NCI-H526 treated with DMSO at 0.1 percent for 48 hours (cell line): Measurements from ENCODE around the gene DISP2.

Source experiments
- DNase-seq: peaks from one replicate; lab custom pipeline; 2025; lab: John Stamatoyannopoulos, UW

The DISP2 gene

DNA sequence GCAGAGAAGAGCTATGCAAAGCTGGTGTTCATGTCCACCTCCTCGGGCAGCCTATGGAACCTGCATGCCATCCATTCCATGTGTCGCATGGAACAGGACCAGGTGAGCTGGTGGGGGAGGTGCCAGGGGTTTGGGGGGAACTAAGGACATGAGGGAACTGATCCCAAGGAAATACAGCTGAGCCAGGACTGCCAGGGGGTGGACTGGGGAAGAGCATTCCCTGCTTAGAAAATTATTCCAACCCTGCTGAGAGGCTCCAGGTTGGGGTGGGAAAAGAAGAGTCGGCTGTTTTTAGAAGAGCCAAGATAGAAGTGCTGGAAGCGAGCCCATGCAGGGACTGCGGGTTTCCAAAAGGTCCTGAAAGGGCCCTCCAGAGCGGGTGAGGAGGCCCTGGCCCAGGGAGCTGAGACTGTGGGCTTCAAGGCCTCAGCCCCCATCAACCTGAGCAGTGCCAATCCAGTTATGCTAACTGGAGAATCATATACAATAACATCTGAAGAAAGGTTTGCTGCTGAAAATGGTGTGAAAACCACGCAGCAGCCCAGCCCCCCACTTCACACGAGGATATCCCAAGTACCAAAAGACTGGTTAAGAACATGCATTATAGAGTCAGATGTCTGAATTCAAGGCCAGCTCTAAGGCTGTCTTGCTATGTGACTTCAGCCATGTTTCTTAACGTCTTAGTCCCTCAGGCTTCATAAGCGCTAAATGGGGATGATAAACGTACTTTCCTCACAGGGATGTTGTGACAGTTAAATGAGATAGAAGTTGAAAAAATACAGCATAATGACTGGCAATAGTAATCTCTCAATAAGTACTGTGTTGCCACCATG lies 7.8 kb downstream of the DISP2 start:
- DNase-seq = no peak

GRCh38 chr15:40366457-40367370 lies 8.7 kb downstream of the DISP2 start:
- no peak for DNase-seq

DNA sequence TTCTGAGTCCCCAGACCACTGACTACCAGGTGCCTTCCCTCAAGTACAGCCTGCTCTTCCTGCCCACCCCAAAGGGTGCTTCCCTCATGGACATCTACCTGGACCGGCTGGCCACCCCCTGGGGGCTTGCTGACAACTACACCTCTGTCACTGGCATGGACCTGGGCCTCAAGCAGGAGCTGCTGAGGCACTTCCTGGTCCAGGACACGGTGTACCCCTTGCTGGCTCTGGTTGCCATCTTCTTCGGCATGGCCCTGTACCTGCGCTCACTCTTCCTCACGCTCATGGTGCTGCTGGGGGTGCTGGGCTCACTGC lies 9.3 kb downstream of the DISP2 start:
- DNase-seq = no peak

GRCh38 chr15:40367686-40368611 lies 9.9 kb downstream of the DISP2 start:
- peak; percentile 80 for DNase-seq

DNA sequence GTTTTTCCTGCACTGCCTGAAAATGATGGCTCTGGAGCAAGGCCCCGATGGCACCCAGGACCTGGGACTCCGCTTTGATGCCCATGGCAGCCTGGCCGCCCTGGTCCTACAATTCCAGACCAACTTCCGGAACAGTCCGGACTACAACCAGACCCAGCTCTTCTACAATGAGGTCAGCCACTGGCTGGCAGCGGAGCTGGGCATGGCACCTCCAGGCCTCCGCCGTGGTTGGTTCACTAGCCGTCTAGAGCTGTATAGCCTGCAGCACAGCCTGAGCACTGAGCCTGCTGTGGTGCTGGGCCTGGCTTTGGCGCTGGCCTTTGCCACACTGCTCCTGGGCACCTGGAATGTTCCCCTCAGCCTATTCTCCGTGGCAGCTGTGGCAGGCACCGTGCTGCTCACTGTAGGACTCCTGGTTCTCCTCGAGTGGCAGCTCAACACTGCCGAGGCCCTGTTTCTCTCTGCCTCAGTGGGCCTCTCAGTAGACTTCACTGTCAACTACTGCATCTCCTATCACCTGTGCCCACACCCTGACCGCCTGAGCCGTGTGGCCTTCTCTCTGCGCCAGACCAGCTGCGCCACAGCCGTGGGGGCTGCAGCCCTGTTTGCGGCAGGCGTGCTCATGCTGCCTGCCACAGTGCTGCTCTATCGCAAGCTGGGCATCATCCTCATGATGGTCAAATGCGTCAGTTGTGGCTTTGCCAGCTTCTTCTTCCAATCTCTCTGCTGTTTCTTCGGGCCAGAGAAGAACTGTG lies 10.9 kb downstream of the DISP2 start:
- no peak for DNase-seq

DNA sequence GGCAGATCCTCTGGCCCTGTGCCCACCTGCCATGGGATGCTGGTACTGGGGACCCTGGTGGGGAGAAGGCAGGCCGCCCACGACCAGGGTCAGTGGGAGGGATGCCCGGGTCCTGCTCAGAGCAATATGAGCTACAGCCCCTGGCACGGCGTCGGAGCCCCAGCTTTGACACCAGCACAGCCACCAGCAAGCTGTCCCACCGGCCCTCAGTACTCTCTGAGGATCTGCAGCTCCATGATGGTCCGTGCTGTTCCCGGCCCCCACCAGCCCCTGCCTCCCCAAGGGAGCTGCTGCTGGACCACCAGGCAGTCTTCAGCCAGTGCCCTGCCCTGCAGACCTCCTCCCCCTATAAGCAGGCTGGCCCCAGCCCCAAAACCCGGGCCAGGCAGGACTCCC lies 11.5 kb downstream of the DISP2 start:
- DNase-seq = no peak

- DNase-seq = no peak
Observed at GRCh38 chr15:40369971-40370370, 12.0 kb downstream of the DISP2 start.

DNA sequence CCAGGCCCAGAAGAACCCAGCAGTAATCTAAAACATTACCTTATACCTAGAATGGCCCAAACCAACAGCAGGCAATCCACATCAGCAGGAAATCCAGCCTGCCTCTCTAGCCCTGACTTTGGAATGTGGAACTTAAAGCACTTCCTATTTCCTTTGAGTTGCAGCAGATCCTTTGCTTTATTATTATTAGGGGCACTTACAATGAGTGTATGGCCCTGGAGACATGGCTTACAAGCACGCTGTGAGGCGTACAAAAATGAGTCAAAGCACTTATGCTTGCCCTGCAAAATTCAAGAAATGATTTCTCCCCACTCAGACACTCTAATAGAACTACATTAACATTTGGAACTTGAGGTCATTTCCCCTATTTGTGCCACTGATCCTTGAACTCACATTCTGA lies 15.0 kb downstream of the DISP2 start:
- DNase-seq = no peak

GRCh38 chr15:40377606-40378005 lies 19.6 kb downstream of the DISP2 start:
- DNase-seq = no peak

- no peak for DNase-seq
Observed at GRCh38 chr15:40379374-40379773, 21.4 kb downstream of the DISP2 start.

DNA sequence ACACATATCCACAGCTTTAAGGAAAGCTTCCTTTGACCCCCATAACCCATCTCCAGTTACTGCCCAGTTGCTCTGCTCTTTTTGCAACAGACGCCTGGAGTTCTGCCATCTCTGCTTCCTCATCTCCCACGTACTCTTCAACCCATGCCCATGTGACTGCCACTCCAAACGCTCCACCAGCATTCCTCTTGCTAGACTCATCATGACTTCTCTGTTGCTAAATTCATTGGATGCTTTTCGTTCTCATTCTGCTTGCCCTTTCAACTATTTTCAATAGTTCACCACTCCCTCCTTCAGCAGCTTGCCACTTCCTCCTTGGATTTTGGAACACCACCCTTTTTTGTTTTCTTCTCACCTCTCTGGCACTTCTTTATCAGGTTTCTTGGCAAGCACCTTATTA lies 21.8 kb downstream of the DISP2 start:
- DNase-seq = no peak

GRCh38 chr15:40380636-40381035 lies 22.6 kb downstream of the DISP2 start:
- no peak for DNase-seq

DNA sequence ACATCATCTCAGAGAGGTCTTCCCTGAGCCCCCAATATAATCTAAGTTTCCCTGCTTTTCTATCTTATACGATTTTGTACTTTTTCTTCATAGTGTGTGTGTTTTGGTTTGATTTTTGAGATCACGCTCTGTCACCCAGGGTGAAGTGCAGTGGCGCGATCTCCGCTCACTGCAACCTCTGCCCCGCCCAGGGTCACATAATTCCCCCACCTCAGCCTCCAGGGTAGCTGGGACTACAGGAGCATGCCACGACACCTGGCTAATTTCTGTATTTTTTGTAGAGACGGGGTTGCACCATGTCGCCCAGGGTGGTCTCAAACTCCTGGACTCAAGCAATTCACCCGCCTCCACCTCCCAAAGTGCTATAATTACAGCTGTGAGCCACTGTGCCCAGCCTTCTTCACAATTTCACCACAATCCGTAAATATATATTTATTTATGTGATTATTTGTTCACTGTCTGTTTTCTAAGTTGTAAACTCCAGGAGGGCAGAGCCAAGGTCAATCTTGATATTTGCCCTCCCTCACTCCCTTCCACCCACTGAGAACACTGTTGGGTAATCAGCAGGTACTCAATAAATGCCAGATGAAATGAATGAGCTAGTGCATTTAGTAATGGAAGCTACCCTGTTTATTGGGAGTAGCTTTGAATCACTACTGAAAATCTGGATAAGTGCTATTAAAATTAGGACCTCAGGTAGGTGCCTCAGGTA lies 24.0 kb downstream of the DISP2 start:
- DNase-seq = no peak

DNA sequence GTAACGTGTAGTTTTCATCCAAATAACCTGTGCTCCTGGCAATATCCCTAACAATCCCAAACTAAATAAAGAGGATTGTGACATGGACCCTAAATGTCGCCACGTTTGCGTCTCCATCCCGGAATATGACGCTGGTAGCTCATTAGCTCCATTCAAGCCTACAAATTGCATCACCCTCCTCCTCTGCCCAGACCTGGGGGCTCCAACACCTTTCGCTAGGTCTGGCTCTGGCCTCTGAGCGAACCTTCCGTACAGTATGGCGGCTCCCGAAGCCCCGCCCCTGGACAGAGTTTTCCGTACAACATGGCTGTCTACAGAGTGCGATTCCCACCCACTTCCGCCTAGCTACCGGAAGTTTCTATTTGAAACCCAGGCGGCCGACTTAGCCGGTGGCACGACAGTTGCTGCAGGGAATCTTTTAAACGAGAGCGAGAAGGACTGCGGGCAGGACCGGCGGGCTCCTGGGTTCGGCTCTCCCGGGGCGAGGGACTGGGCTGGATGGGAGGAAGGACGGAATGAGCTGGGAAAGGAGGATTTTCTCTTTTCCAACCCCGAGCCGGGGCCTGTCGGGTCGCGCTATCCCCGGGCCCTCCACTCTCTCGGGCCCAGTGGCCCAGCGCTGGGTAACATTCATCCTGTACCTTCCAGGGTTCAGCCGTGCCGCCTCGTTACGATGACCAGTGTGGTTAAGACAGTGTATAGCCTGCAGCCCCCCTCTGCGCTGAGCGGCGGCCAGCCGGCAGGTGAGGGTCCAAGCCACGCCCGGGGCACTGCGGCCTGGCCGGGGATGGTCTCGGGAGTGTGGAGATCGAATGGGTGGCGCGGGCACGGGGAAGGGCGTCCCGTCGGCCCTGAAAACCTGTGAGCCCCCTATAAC lies 24.8 kb downstream of the DISP2 start, which contains the start of gene KNSTRN:
TSS of gene KNSTRN (plus strand) at position 142 of the 877 bp plus-strand sequence. CDS start at position 257, 115 bp downstream.
- peak; percentile 93 for DNase-seq

DNA sequence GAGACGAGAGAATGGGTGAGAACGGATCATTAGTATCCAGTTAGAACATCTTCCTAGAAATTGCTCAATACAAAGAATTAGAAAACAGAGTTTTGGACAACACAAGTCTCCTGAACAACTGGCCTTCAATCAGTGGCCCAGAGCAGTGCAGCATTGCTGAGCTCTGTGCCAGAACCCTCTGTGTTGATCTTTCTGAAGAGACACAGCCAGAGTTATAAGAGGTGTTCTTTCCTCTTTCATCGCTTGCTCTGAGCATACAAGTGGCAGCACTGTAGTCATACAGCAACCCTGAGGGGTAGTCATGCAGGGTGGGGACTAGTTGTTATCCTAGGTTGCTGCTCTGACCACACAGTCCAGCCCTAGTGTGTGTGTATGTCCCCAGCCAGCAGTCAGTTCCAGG lies 28.5 kb downstream of the DISP2 start:
- no peak for DNase-seq

DNA sequence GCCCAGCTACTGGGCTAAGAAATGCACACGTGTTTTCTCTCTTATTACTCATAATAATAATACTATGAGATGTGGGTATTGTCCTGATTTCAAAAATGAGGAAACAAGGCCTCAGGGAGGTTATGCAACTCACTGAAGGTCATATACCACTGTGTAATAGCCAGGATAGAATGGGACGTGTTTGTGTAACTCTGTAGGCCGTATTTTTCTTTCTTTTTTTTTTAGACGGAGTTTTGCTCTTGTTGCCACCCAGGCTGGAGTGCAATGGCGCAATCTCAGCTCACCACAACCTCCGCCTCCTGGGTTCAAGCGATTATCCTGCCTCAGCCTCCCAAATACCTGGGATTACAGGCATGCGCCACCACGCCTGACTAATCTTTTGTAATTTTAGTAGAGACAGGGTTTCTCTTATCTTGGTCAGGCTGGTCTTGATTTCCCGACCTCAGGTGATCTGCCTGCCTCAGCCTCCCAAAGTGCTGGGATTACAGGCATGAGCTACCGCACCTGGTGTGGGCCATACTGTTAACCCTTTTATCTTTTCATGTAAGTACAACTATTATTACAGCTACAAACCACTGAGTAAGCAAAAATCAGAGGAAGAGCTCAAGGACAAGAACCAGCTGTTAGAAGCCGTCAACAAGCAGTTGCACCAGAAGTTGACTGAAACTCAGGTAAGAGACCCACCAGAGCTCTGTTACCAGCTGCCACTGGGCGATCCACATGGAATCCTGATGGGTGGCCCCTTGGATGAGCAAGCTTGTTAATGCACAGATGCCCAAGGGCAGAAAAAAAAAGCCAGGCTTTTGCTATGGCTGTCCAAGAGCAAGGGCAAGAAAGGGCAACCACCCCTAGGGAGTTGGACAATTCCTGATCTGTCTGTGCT lies 31.2 kb downstream of the DISP2 start:
- no peak for DNase-seq

DNA sequence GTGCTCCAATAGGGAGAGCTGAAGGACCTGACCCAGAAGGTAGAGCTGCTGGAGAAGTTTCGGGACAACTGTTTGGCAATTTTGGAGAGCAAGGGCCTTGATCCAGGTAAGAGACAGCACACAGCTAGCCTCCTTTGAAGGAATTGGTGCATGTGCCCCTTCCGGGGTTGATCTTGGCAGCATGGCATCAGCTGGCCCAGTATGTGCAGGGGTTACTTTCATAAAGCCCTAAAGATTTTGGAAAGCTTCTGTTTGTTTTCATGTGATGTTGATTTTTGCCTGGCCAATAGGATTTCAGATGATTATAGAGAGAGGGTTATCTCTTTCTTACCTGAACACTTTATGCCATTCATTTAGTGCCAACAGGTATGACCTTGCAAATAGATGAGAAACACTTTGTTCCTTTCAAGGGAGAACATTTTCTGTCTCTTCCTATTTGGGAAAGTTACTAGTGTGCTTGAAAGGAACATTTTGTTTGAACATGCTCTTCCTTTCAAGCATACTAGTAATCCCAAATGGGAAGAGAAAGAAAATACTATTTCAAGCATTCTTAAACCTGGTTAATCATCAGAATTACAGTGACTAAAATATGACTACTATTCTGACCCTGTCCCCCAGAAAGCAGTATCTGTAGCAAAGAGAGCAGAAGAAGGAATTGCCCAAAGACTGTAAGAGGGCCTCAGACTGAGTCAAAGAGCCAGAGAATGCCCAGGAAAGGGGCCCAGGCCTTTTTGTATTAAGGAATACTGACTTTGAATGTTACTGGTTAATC lies 32.0 kb downstream of the DISP2 start:
- DNase-seq = no peak
